Measurements from ENCODE around the gene CSMD2. TPM values are rescaled to one million over a fixed set of nuclear protein-coding genes. Genes with fewer than 3 reads are reported as not detected.

Gene CSMD2
- polyA plus RNA-seq, 1 of the 3 experiments (the other 2 are of a cell fraction): not detected

GRCh38 chr1:33781652-33782051 lies 383.4 kb downstream of the CSMD2 start:
- ChIA-PET POLR2A (no interaction called here), CTCF (interaction anchor here (0.7 to 1.4 kb wide), 2 partner anchors 11 to 381 kb away, joined by 3 read pairs; no protein-coding TSS in a partner anchor)
- WGBS (ENCODE audit: low lambda C conversion rate): 8% methylated on average over 2 of the region's 2 CpGs
- no peak overlapping the region for H3K4me2 ChIP-seq
- H3K27ac ChIP-seq (ENCODE audit: low read depth in 2 of 2, low read length in 1 of 2): no peak overlapping the region
- no peak overlapping the region for H3K9ac ChIP-seq
- H3K9me2 ChIP-seq: no peaks in the 10 kb centered on the region
- no peaks in the 10 kb centered on the region for H3F3A ChIP-seq (replicated peaks; ENCODE audit: insufficient read depth)
- no peak overlapping the region for H2AFZ ChIP-seq (ENCODE audit: low read depth)
- no peak for DNase-seq
- H3K9me3 ChIP-seq: no peaks in the 10 kb centered on the region
- no peaks in the 10 kb centered on the region for H4K20me1 ChIP-seq (ENCODE audit: insufficient read depth)
- H3K79me2 ChIP-seq (ENCODE audit: insufficient read depth): no peaks in the 10 kb centered on the region
- no peaks in the 10 kb centered on the region for H3K4me1 ChIP-seq (ENCODE audit: control insufficient read depth in 1 of 2, insufficient read depth in 2 of 2, low read depth in 1 of 2, low read length in 1 of 2)
- TF ChIP-seq NRF1 (IDR thresholded peaks at IDR 0.05; ENCODE audit: low read depth, low read length) (no peak), RCOR1 (IDR thresholded peaks at IDR 0.05; ENCODE audit: low read length) (no peak), SMC3 (IDR thresholded peaks at IDR 0.05; ENCODE audit: low read depth, low read length) (no peak), FOSL2 (IDR thresholded peaks at IDR 0.05; ENCODE audit: borderline replicate concordance, low read depth) (no peak), MAX (IDR thresholded peaks at IDR 0.05; ENCODE audit: low read depth) (no peak), FOXJ3 (CRISPR knock-in tag; IDR thresholded peaks at IDR 0.05) (no peak), GATA2 (CRISPR knock-in tag; IDR thresholded peaks at IDR 0.05) (no peak), YY1 (IDR thresholded peaks at IDR 0.05; ENCODE audit: low read depth) (no peak), RFX5 (IDR thresholded peaks at IDR 0.05; ENCODE audit: low read length) (no peak), JUND (IDR thresholded peaks at IDR 0.05) (no peak), MXI1 (IDR thresholded peaks at IDR 0.05; ENCODE audit: low read depth, low read length) (no peak), EP300 (IDR thresholded peaks at IDR 0.05; ENCODE audit: borderline replicate concordance in 1 of 2, low read depth in 1 of 2, low read length in 1 of 2) (no peak), USF1 (IDR thresholded peaks at IDR 0.05; ENCODE audit: borderline replicate concordance, low read depth) (no peak), RAD21 (IDR thresholded peaks at IDR 0.05; ENCODE audit: low read length) (no peak), MEF2A (IDR thresholded peaks at IDR 0.05; ENCODE audit: borderline replicate concordance, low read depth) (no peak), SIN3A (IDR thresholded peaks at IDR 0.05; ENCODE audit: borderline replicate concordance, low read depth, low read length) (no peak), EZH2phosphoT487 (IDR thresholded peaks at IDR 0.05; ENCODE audit: borderline replicate concordance, low read depth) (no peak), GABPA (IDR thresholded peaks at IDR 0.05; ENCODE audit: low read depth) (no peak), TCF12 (IDR thresholded peaks at IDR 0.05) (no peak)
- H3K36me3 ChIP-seq (replicated peaks in 1 of 2; ENCODE audit: control insufficient read depth in 1 of 2, insufficient read depth in 2 of 2, low read length in 1 of 2): no peaks in the 10 kb centered on the region
- no peaks in the 10 kb centered on the region for H3K27me3 ChIP-seq (ENCODE audit: insufficient read depth)
- H3K4me3 ChIP-seq (ENCODE audit: low read depth in 2 of 2, low read length in 1 of 2): no peak overlapping the region

GRCh38 chr1:33777337-33777736 lies 387.7 kb downstream of the CSMD2 start:
- no peaks in the 10 kb centered on the region for H3K27me3 ChIP-seq (ENCODE audit: insufficient read depth)
- ChIA-PET POLR2A (no interaction called here), CTCF (interaction anchor here (0.8 to 2.3 kb wide), 2 partner anchors 11 to 84 kb away, joined by 3 to 6 read pairs; no protein-coding TSS in a partner anchor)
- H3K9me3 ChIP-seq: no peaks in the 10 kb centered on the region
- TF ChIP-seq FOXJ3 (CRISPR knock-in tag; IDR thresholded peaks at IDR 0.05) (no peak), IRF3 (IDR thresholded peaks at IDR 0.05; ENCODE audit: low read depth, low read length) (no peak), NRF1 (IDR thresholded peaks at IDR 0.05; ENCODE audit: low read depth, low read length) (no peak), FOXM1 (IDR thresholded peaks at IDR 0.05; ENCODE audit: low read depth) (no peak), NFIC (IDR thresholded peaks at IDR 0.05; ENCODE audit: borderline replicate concordance) (no peak), GABPA (IDR thresholded peaks at IDR 0.05; ENCODE audit: low read depth) (no peak), EZH2phosphoT487 (IDR thresholded peaks at IDR 0.05; ENCODE audit: borderline replicate concordance, low read depth) (no peak)
- H4K20me1 ChIP-seq (ENCODE audit: insufficient read depth): no peaks in the 10 kb centered on the region
- WGBS (ENCODE audit: low lambda C conversion rate): 16% methylated on average over 2 of the region's 4 CpGs
- no peak overlapping the region for H3K4me2 ChIP-seq
- DNase-seq: no peak
- no peak overlapping the region for H2AFZ ChIP-seq (ENCODE audit: low read depth)
- H3K4me1 ChIP-seq (ENCODE audit: control insufficient read depth in 1 of 2, insufficient read depth in 2 of 2, low read depth in 1 of 2, low read length in 1 of 2): no peaks in the 10 kb centered on the region
- no peaks in the 10 kb centered on the region for H3K36me3 ChIP-seq (replicated peaks in 1 of 2; ENCODE audit: control insufficient read depth in 1 of 2, insufficient read depth in 2 of 2, low read length in 1 of 2)
- no peaks in the 10 kb centered on the region for H3K79me2 ChIP-seq (ENCODE audit: insufficient read depth)
- no peaks in the 10 kb centered on the region for H3F3A ChIP-seq (replicated peaks; ENCODE audit: insufficient read depth)
- no peak overlapping the region for H3K27ac ChIP-seq (ENCODE audit: low read depth in 2 of 2, low read length in 1 of 2)
- no peak overlapping the region for H3K4me3 ChIP-seq (ENCODE audit: low read depth in 2 of 2, low read length in 1 of 2)
- H3K9me2 ChIP-seq: no peaks in the 10 kb centered on the region
- no peak overlapping the region for H3K9ac ChIP-seq
